Liver (tissue), 3 donors: ENCODE results near the gene NDUFV2.

Source experiments
- CTCF ChIP-seq: fragments of 150-350 bp; IDR thresholded peaks from 2 replicates; pipeline ENCODE4 v1.5.1; 2017; ENCODE audit warnings: improper control_type of control experiment, low read depth, low read length; ENCODE audit not compliant: missing input control
- MAX ChIP-seq: IDR thresholded peaks from 2 replicates; pipeline ENCODE4 v1.6.1; 2016; ENCODE audit warnings: antibody characterized with exemption
- RAD21 ChIP-seq, 2 donors: IDR thresholded peaks; 2 replicates each; pipeline ENCODE4 v1.6.1; 2016; ENCODE audit warnings: antibody characterized with exemption in 2 of 2, mild to moderate bottlenecking in 2 of 2
- TAF1 ChIP-seq: conservative IDR thresholded peaks from 2 replicates; pipeline ENCODE4 v1.6.1; 2016; ENCODE audit warnings: antibody characterized with exemption, mild to moderate bottlenecking
- donor health status: healthy.
- donor health status: healthy.

GRCh38 chr18:9147440-9148202 lies 45.1 kb downstream of the NDUFV2 start:
- peak; percentile 80 for TF ChIP-seq CTCF
- no peak for TF ChIP-seq TAF1
- TF ChIP-seq RAD21 (IDR thresholded peaks at IDR 0.05), result peak; percentile 93 to 96
- TF ChIP-seq MAX, result no peak
